HG03066 (cell line): ENCODE results near the gene ERO1B.

Experiments used
- ATAC-seq: cut with Tn5 transposase; IDR thresholded peaks from one replicate; pipeline ENCODE4 v1.9.1; 2021; ENCODE audit warnings: low read depth; ENCODE audit not compliant: unreplicated experiment

ERO1B gene

GRCh38 chr1:236257216-236257615, 24.5 kb downstream of the ERO1B start:
- ATAC-seq, result no peak

GRCh38 chr1:236253918-236254637, 27.7 kb downstream of the ERO1B start:
- ATAC-seq, result no peak

- no peak for ATAC-seq
These were observed 28.6 kb downstream of the ERO1B start for GRCh38 chr1:236253119-236253518.

GRCh38 chr1:236251587-236251986, 30.2 kb downstream of the ERO1B start:
- ATAC-seq, result no peak

GRCh38 chr1:236247286-236247685, 34.5 kb downstream of the ERO1B start:
- no peak for ATAC-seq

GRCh38 chr1:236242568-236242967, 39.2 kb downstream of the ERO1B start:
- no peak for ATAC-seq

GRCh38 chr1:236240675-236241074, 41.1 kb downstream of the ERO1B start:
- no peak for ATAC-seq

GRCh38 chr1:236239092-236239585, 42.6 kb downstream of the ERO1B start:
- no peak for ATAC-seq

- ATAC-seq, result no peak
These were observed 46.6 kb downstream of the ERO1B start for GRCh38 chr1:236235116-236235515.

- ATAC-seq, result no peak
These were observed 53.3 kb downstream of the ERO1B start for GRCh38 chr1:236228411-236228810.

- ATAC-seq, result no peak
These were observed 59.1 kb downstream of the ERO1B start for GRCh38 chr1:236222632-236223031.

GRCh38 chr1:236220473-236220872, 61.3 kb downstream of the ERO1B start:
- ATAC-seq, result no peak

GRCh38 chr1:236214761-236215160, 67.0 kb downstream of the ERO1B start:
- no peak for ATAC-seq

- no peak for ATAC-seq
These were observed 68.2 kb downstream of the ERO1B start for GRCh38 chr1:236213534-236213933.

- ATAC-seq, result no peak
These were observed 69.9 kb downstream of the ERO1B start for GRCh38 chr1:236211815-236212214.

GRCh38 chr1:236209713-236210112, 72.0 kb downstream of the ERO1B start:
- ATAC-seq, result no peak

GRCh38 chr1:236209185-236209584, 72.6 kb downstream of the ERO1B start:
- no peak for ATAC-seq

- no peak for ATAC-seq
These were observed 74.2 kb downstream of the ERO1B start for GRCh38 chr1:236207569-236207968.

GRCh38 chr1:236207121-236207520, 74.6 kb downstream of the ERO1B start:
- no peak for ATAC-seq

- ATAC-seq, result no peak
These were observed 75.2 kb downstream of the ERO1B start for GRCh38 chr1:236206548-236206947.

GRCh38 chr1:236204656-236205055, 77.1 kb downstream of the ERO1B start:
- no peak for ATAC-seq

GRCh38 chr1:236204039-236204438, 77.7 kb downstream of the ERO1B start:
- ATAC-seq, result no peak

- no peak for ATAC-seq
These were observed 80.0 kb downstream of the ERO1B start for GRCh38 chr1:236201786-236202185.
